ENCODE measurements around the gene GDA.

GDA gene

GRCh38 chr9:72151104-72151503 is 1.9 kb downstream of the GDA start:
- no peak for DNase-seq

GRCh38 chr9:72154468-72155285 is 5.4 kb downstream of the GDA start:
- no peak for DNase-seq

- no peak for DNase-seq
Observed at GRCh38 chr9:72155301-72155700, 6.1 kb downstream of the GDA start.

GRCh38 chr9:72156586-72156985 is 7.3 kb downstream of the GDA start:
- DNase-seq = no peak

GRCh38 chr9:72158680-72159079 is 9.4 kb downstream of the GDA start:
- no peak for DNase-seq

- DNase-seq = no peak
Observed at GRCh38 chr9:72160446-72161123, 11.3 kb downstream of the GDA start.

- DNase-seq = no peak
Observed at GRCh38 chr9:72165326-72165725, 16.1 kb downstream of the GDA start.

GRCh38 chr9:72165821-72166547 is 16.7 kb downstream of the GDA start:
- no peak for DNase-seq

- no peak for DNase-seq
Observed at GRCh38 chr9:72168075-72168474, 18.8 kb downstream of the GDA start.

- no peak for DNase-seq
Observed at GRCh38 chr9:72169178-72169577, 19.9 kb downstream of the GDA start.

GRCh38 chr9:72173080-72173479 is 23.8 kb downstream of the GDA start:
- DNase-seq = no peak

GRCh38 chr9:72185561-72185960 is 36.3 kb downstream of the GDA start:
- DNase-seq = no peak

- no peak for DNase-seq
Observed at GRCh38 chr9:72187121-72187695, 38.0 kb downstream of the GDA start.

GRCh38 chr9:72188232-72188631 is 39.0 kb downstream of the GDA start:
- DNase-seq = no peak

GRCh38 chr9:72193478-72193881 is 44.2 kb downstream of the GDA start:
- DNase-seq = no peak

- no peak for DNase-seq
Observed at GRCh38 chr9:72199238-72199637, 50.0 kb downstream of the GDA start.

- no peak for DNase-seq
Observed at GRCh38 chr9:72200452-72200851, 51.2 kb downstream of the GDA start.

- no peak for DNase-seq
Observed at GRCh38 chr9:72202009-72202408, 52.8 kb downstream of the GDA start.

- DNase-seq = no peak
Observed at GRCh38 chr9:72203205-72203803, 54.1 kb downstream of the GDA start.

- no peak for DNase-seq
Observed at GRCh38 chr9:72204062-72204461, 54.8 kb downstream of the GDA start.

GRCh38 chr9:72205513-72205912 is 56.3 kb downstream of the GDA start:
- DNase-seq = no peak

- DNase-seq = no peak
Observed at GRCh38 chr9:72207278-72207677, 58.0 kb downstream of the GDA start.

- DNase-seq = no peak
Observed at GRCh38 chr9:72210522-72210921, 61.3 kb downstream of the GDA start.
